Uterus (tissue), 4 donors: ENCODE results near the gene CD2AP. TPM values are rescaled to one million over a fixed set of nuclear protein-coding genes. Genes with fewer than 3 reads are reported as not detected.

Experiments
- DNase-seq, 2 donors: peaks; one replicate each; pipeline ENCODE4 v3.0.0-alpha.2; 2019 to 2020
- H3K27ac ChIP-seq, 2 donors: fragments of 200-600 bp; sonication (generic); 1 replicate in 1 of 2; 2 replicates in 1 of 2; pipeline ENCODE4 v1.5.1; 2016 to 2018
- H3K27me3 ChIP-seq, 2 donors: fragments of 200-600 bp; sonication (generic); one replicate each; pipeline ENCODE4 v1.5.1; 2018 to 2019; ENCODE audit warnings: control low read depth in 1 of 2
- H3K36me3 ChIP-seq, 2 donors: fragments of 200-600 bp; sonication (generic); one replicate each; pipeline ENCODE4 v1.5.1; 2019; ENCODE audit warnings: control low read depth in 1 of 2
- H3K4me1 ChIP-seq, 2 donors: fragments of 200-600 bp; sonication (generic); one replicate each; pipeline ENCODE4 v1.5.1; 2018 to 2019; ENCODE audit warnings: control low read depth in 1 of 2
- H3K4me3 ChIP-seq, 2 donors: fragments of 200-600 bp; sonication (generic); 1 replicate in 1 of 2; 2 replicates in 1 of 2; pipeline ENCODE4 v1.5.1; 2018 to 2019; ENCODE audit warnings: mild to moderate bottlenecking in 1 of 2
- H3K9me3 ChIP-seq, 2 donors: fragments of 200-600 bp; sonication (generic); one replicate each; pipeline ENCODE4 v1.5.1; 2019; ENCODE audit warnings: control low read depth in 1 of 2
- CTCF ChIP-seq, 4 experiments: fragments of 200-600 bp in 2 of 4; fragments of 450-650 bp in 2 of 4; sonication (generic) in 2 of 4; IDR thresholded peaks; one replicate each; pipeline ENCODE4 v1.5.1; 2016 to 2019; ENCODE audit warnings: antibody characterized with exemption in 4 of 4, mild to moderate bottlenecking in 2 of 4, moderate library complexity in 1 of 4
- POLR2A ChIP-seq, 2 donors: fragments of 450-650 bp; IDR thresholded peaks; one replicate each; pipeline ENCODE4 v1.6.1; 2016; ENCODE audit warnings: antibody characterized with exemption in 2 of 2, mild to moderate bottlenecking in 1 of 2, moderate library complexity in 1 of 2
- intact Hi-C: fragments of 100-400 bp; cut with DNase I; formaldehyde crosslinking; loops from one replicate; pipeline ENCODE4 v1.15.1; 2023; ENCODE audit warnings: low total_unique reads
- total RNA-seq, 4 donors: library from RNA; depleted of rRNA in 3 of 4; stranded (reverse); fragments of >200 nt in 3 of 4; gene quantifications; one replicate each; pipeline versions ENCODE4 v1.1.0 to v1.2.4, GENCODE V29; 2014 to 2023
- donor health status: DM: yes; HTN: yes; CAD: no.

The CD2AP gene
- total RNA-seq, 4 donors from 2014 or later, result 11.0 to 63.9 (median 24.3) TPM

- H3K27me3 ChIP-seq, result no peaks in the 10 kb centered on the region
- intact Hi-C loops, result no loop called here
- no peak overlapping the region for H3K27ac ChIP-seq
- H3K36me3 ChIP-seq, result no peaks in the 10 kb centered on the region
- no peaks in the 10 kb centered on the region for H3K9me3 ChIP-seq
- no peak for TF ChIP-seq CTCF (IDR thresholded peaks at IDR 0.05)
- TF ChIP-seq POLR2A (IDR thresholded peaks at IDR 0.05), result no peak
- no peak overlapping the region for H3K4me3 ChIP-seq
- H3K4me1 ChIP-seq, result no peaks in the 10 kb centered on the region
- no peak for DNase-seq
Observed at GRCh38 chr6:47595785-47596184, 118.2 kb downstream of the CD2AP start.

GRCh38 chr6:47598367-47598766 is 120.8 kb downstream of the CD2AP start:
- no peak overlapping the region for H3K4me3 ChIP-seq
- DNase-seq, result no peak
- no peaks in the 10 kb centered on the region for H3K9me3 ChIP-seq
- no peaks in the 10 kb centered on the region for H3K27me3 ChIP-seq
- no peak overlapping the region for H3K27ac ChIP-seq
- intact Hi-C loops, result no loop called here
- H3K36me3 ChIP-seq, result no peaks in the 10 kb centered on the region
- no peaks in the 10 kb centered on the region for H3K4me1 ChIP-seq
- no peak for TF ChIP-seq POLR2A (IDR thresholded peaks at IDR 0.05)
- TF ChIP-seq CTCF (IDR thresholded peaks at IDR 0.05), result no peak

GRCh38 chr6:47599512-47599911 is 121.9 kb downstream of the CD2AP start:
- TF ChIP-seq POLR2A (IDR thresholded peaks at IDR 0.05) (no peak), CTCF (IDR thresholded peaks at IDR 0.05) (no peak)
- intact Hi-C loops, result no loop called here
- no peak for DNase-seq

GRCh38 chr6:47603227-47603626 is 125.6 kb downstream of the CD2AP start:
- Histone ChIP-seq H3K36me3 (no peaks in the 10 kb centered on the region), H3K27ac (no peak overlapping the region), H3K4me1 (no peaks in the 10 kb centered on the region), H3K4me3 (no peak overlapping the region), H3K9me3 (no peaks in the 10 kb centered on the region), H3K27me3 (no peaks in the 10 kb centered on the region)
- intact Hi-C loops, result no loop called here
- TF ChIP-seq POLR2A (IDR thresholded peaks at IDR 0.05) (no peak), CTCF (IDR thresholded peaks at IDR 0.05) (no peak)
- no peak for DNase-seq

More at GRCh38 chr6:47599512-47599911, 121.9 kb downstream of the CD2AP start:
- no peaks in the 10 kb centered on the region for H3K36me3 ChIP-seq
- no peaks in the 10 kb centered on the region for H3K4me1 ChIP-seq
- H3K27ac ChIP-seq, result no peak overlapping the region
- no peak overlapping the region for H3K4me3 ChIP-seq
- no peaks in the 10 kb centered on the region for H3K9me3 ChIP-seq
- no peaks in the 10 kb centered on the region for H3K27me3 ChIP-seq

GRCh38 chr6:47603995-47604394 is 126.4 kb downstream of the CD2AP start:
- TF ChIP-seq POLR2A (IDR thresholded peaks at IDR 0.05) (no peak), CTCF (IDR thresholded peaks at IDR 0.05) (no peak)
- no peak overlapping the region for H3K4me3 ChIP-seq
- no peaks in the 10 kb centered on the region for H3K36me3 ChIP-seq
- DNase-seq, result no peak
- no peaks in the 10 kb centered on the region for H3K4me1 ChIP-seq
- H3K27ac ChIP-seq, result no peak overlapping the region
- no peaks in the 10 kb centered on the region for H3K27me3 ChIP-seq
- intact Hi-C loops, result no loop called here
- no peaks in the 10 kb centered on the region for H3K9me3 ChIP-seq
